ENCODE data around the gene IPCEF1. TPM values are rescaled to one million over a fixed set of nuclear protein-coding genes. Genes with fewer than 3 reads are reported as not detected.

Gene IPCEF1
- total RNA-seq, 1 donor from 2014 or later, result 18.8 TPM

GRCh38 chr6:154367336-154367735 is 10.7 kb upstream of the IPCEF1 start:
- Mint-ChIP-seq H3K9me3 (ENCODE audit: unreplicated experiment) (no peaks in the 10 kb centered on the region), H3K4me1 (ENCODE audit: unreplicated experiment) (no peaks in the 10 kb centered on the region), H3K27me3 (ENCODE audit: unreplicated experiment) (no peaks in the 10 kb centered on the region), H3K27ac (ENCODE audit: unreplicated experiment) (no peak overlapping the region), H3K4me3 (ENCODE audit: unreplicated experiment) (no peak overlapping the region), H3K36me3 (ENCODE audit: low read depth, unreplicated experiment) (no peaks in the 10 kb centered on the region)
- no peak for DNase-seq (ENCODE audit: low spot score)
- TF ChIP-seq CTCF (IDR thresholded peaks at IDR 0.05; ENCODE audit: unreplicated experiment), result no peak

- TF ChIP-seq CTCF (IDR thresholded peaks at IDR 0.05; ENCODE audit: unreplicated experiment), result no peak
- peaks cover 6% of the 10 kb centered on the region for H3K27me3 Mint-ChIP-seq (ENCODE audit: unreplicated experiment)
- H3K27ac Mint-ChIP-seq (ENCODE audit: unreplicated experiment), result no peak overlapping the region
- H3K9me3 Mint-ChIP-seq (ENCODE audit: unreplicated experiment), result no peaks in the 10 kb centered on the region
- no peaks in the 10 kb centered on the region for H3K4me1 Mint-ChIP-seq (ENCODE audit: unreplicated experiment)
- H3K4me3 Mint-ChIP-seq (ENCODE audit: unreplicated experiment), result no peak overlapping the region
- H3K36me3 Mint-ChIP-seq (ENCODE audit: low read depth, unreplicated experiment), result peaks cover 4% of the 10 kb centered on the region
- DNase-seq (ENCODE audit: low spot score), result no peak
Measured at GRCh38 chr6:154363821-154364220, 7.2 kb upstream of the IPCEF1 start.

GRCh38 chr6:154361476-154361875 is 4.9 kb upstream of the IPCEF1 start:
- Mint-ChIP-seq H3K4me3 (ENCODE audit: unreplicated experiment) (no peak overlapping the region), H3K27me3 (ENCODE audit: unreplicated experiment) (peaks cover 6% of the 10 kb centered on the region), H3K36me3 (ENCODE audit: low read depth, unreplicated experiment) (peaks cover 4% of the 10 kb centered on the region), H3K4me1 (ENCODE audit: unreplicated experiment) (peaks cover 6% of the 10 kb centered on the region), H3K27ac (ENCODE audit: unreplicated experiment) (no peak overlapping the region), H3K9me3 (ENCODE audit: unreplicated experiment) (no peaks in the 10 kb centered on the region)
- no peak for DNase-seq (ENCODE audit: low spot score)
- no peak for TF ChIP-seq CTCF (IDR thresholded peaks at IDR 0.05; ENCODE audit: unreplicated experiment)

GRCh38 chr6:154360476-154360875 is 3.9 kb upstream of the IPCEF1 start:
- Mint-ChIP-seq H3K27ac (ENCODE audit: unreplicated experiment) (no peak overlapping the region), H3K4me3 (ENCODE audit: unreplicated experiment) (no peak overlapping the region)

GRCh38 chr6:154359679-154360078 is 3.1 kb upstream of the IPCEF1 start:
- no peak for TF ChIP-seq CTCF (IDR thresholded peaks at IDR 0.05; ENCODE audit: unreplicated experiment)
- Mint-ChIP-seq H3K27me3 (ENCODE audit: unreplicated experiment) (peaks cover 7% of the 10 kb centered on the region), H3K27ac (ENCODE audit: unreplicated experiment) (no peak overlapping the region), H3K9me3 (ENCODE audit: unreplicated experiment) (no peaks in the 10 kb centered on the region), H3K36me3 (ENCODE audit: low read depth, unreplicated experiment) (peaks cover 4% of the 10 kb centered on the region), H3K4me3 (ENCODE audit: unreplicated experiment) (no peak overlapping the region), H3K4me1 (ENCODE audit: unreplicated experiment) (peaks cover 20% of the 10 kb centered on the region)
- no peak for DNase-seq (ENCODE audit: low spot score)

More at GRCh38 chr6:154360476-154360875, 3.9 kb upstream of the IPCEF1 start:
- no peak for TF ChIP-seq CTCF (IDR thresholded peaks at IDR 0.05; ENCODE audit: unreplicated experiment)
- H3K9me3 Mint-ChIP-seq (ENCODE audit: unreplicated experiment), result no peaks in the 10 kb centered on the region
- H3K4me1 Mint-ChIP-seq (ENCODE audit: unreplicated experiment), result peaks cover 15% of the 10 kb centered on the region
- DNase-seq (ENCODE audit: low spot score), result no peak
- peaks cover 4% of the 10 kb centered on the region for H3K36me3 Mint-ChIP-seq (ENCODE audit: low read depth, unreplicated experiment)
- H3K27me3 Mint-ChIP-seq (ENCODE audit: unreplicated experiment), result peaks cover 6% of the 10 kb centered on the region
